NCI-H2171 (cell line): Measurements from ENCODE around the gene GSC2.

Experiments used
- DNase-seq: peaks from one replicate; lab custom pipeline; 2025; lab: John Stamatoyannopoulos, UW

GSC2 gene

DNA sequence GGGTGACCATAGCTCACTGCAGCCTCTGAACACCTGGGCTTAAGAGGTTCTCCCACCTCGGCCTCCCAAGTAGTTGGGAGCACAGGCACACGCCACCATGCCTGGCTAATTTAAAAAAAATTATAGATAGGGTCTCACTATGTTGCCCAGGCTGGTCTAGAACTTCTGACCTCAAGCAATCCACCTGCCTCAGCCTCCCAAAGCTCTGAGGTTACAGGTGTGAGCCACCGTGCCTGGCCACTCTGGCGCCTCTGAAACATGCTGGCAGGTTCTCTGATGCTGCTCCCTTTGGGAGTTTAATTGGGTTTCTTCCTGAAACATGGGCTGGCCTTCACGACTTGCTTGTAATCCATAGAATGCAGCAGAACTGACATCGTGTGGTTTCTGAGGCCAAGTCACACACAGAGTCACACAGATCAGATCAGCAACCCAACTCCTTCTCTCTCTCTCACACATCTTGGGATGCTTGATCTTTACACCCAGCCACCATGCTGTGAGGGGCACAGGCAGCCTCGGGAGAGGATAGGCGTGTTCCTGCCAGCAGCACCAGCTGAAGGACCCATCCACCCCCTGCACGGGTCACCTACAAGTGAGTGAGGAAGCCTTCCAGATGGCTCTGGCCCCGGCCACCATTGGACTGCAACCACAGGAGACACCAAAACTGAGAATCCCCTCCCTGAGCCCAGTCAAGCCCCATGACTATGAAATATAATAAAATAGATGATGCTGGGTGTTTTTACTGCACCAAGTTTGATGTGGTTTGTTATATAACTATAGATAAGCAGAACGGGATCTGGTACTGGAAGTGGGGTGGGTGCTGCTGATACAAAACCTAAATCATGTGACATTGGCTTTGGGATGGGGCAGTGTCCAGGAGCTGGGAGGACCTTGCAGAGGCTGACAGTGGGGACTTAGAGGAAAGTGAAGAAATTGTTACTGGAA lies 3.1 kb upstream of the GSC2 start:
- no peak for DNase-seq

DNA sequence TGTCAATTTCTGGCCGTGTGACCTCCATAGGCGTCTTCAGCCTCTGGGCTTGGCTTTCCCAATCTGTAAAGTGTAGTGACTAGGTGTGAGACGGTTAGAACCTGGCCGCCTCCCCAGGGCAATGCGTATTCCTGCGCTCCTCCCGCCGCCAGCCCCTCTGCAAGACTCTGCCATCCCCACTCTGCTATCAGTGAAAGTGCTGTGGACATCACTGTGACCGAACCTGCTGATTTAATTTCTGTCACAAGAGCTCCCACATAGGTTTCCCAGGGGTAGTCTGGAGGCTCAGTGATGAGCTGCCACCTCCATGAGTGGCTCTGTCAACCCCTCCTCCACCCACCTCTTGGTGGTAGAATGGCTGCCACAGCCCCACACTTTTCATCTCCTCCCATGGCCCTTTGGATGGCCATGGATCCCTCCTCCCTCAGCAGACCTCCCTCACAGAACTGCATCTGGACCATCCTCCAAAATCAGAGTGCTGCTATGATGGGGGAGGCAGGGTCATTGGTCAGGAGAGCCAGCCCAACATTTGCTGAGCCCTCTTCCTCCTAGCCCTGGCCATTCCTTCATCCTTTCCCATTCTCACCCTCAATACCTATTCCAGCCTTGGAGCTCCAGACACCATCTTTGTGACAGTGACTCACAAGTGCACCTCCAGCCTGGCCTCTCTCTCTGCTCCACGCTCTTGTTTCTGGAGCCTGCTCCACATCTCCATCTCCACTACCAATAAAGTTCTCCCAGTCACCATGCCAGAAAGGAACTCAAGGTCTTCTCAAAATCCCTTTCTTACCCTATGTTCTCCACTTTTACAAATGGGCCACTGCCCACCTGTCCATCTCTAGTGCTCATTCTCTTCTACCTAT lies 1.5 kb upstream of the GSC2 start:
- DNase-seq: no peak

DNA sequence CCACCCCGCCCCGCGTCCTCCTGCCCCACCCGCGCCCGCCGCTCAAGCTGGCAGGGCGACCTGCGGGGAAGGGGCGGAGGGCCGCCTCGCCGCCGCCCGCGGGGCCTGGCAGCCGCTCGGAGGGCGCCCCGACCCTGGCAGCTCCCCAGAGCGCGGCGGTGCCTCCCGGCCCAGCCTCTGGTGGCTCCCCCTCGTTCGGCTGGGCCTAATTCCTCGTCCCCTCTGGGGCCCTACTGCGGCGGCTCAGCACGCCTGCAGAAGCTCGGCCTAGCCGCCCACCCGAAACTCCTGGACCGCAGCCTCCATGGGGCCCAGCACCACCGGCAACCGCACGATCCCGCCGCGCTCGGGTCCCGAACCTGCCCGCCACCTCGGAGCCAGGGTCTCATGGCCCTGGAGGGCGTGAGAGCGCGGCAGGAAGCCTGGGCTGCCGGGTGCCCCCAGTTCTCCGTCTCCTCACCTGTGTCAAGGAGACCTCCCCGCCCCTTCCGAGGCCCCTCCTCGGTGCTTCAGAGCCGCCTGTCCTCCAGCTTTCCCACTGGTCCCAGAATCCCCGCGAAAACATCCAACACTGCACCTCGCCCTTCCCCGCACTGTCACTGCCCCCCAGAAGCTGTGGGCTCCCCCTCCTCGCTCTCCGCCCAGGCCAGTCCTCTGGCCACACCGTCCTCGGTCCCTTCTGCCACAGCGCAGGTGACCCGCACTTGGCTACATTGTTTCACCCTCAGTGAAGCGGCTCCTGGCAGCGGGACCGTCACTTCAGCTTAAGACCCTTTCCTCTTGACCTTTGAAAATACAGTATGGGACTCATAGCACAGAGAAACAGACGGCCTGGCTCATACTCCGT lies 613 bp upstream of the GSC2 start:
- DNase-seq: no peak

DNA sequence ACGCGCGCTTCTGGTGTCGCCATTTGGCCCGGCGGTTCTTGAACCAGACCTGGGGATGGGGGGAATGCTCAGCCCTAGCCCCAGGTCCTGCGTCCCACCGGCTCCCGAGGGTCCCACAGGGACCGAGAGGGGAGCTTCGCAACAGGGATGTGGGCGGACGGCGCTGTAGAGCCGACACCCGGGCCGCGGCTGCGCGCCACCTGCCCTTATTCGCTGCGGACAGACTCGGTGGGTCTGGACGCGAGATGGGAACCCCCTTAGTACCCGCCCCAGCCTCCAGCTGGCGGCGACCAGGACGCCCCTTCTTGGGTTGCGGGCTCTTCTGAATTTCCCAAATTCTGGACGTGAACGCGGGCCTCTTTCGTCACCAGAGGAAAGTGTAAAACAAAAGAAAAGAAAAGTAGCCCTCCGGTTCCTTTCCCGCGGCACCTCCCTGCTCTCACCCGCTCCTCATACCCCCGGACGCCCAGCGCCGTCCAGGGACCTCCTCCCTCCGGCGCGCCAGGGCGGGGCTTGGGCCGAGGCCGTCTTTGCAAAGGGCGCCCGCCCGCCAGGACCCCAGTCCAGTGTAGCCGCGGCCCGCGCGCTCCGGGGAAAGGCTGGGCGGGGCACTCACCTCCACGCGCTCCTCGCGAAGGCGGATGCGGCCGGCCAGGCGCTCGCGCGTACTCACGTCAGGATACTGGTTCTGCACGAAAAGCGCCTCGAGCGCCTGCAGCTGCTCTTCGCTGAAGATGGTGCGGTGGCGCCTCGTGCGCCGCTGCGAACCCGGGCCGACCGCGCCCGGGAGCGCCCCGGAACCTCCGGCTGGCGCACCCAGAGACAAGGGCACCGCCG lies 827 bp downstream of the GSC2 start:
- peak; percentile 10 for DNase-seq

DNA sequence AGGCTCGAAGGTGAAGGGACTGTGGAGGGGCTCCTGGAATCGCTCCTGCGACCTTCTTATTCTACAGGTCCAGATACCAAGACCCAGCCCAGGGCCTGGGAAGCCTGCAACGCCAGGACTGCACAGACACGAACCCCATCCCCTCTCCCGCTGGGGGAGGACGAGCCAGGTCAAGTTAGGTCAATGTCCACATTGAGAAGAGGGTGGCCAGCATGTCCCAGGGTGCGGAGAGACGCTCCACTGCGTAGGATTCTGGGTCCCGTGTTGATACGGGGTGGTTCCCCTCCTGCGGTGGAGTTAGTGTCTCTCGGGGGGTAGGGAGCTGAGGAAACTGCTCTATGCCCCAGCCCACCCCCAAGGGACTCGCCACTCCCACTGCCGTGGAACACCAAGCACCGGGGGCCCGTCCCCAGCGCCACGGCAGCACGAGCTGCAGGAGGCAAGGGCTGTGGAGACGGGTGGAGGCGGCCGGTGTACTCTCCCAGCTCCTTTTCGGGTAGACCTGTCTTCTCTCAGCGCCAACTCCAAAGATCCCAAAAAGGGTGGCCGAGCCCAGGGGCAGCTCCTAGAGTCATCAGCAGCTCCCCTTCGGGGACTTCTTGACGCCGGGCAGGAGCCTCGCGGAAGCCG lies 1.6 kb downstream of the GSC2 start:
- DNase-seq: no peak

DNA sequence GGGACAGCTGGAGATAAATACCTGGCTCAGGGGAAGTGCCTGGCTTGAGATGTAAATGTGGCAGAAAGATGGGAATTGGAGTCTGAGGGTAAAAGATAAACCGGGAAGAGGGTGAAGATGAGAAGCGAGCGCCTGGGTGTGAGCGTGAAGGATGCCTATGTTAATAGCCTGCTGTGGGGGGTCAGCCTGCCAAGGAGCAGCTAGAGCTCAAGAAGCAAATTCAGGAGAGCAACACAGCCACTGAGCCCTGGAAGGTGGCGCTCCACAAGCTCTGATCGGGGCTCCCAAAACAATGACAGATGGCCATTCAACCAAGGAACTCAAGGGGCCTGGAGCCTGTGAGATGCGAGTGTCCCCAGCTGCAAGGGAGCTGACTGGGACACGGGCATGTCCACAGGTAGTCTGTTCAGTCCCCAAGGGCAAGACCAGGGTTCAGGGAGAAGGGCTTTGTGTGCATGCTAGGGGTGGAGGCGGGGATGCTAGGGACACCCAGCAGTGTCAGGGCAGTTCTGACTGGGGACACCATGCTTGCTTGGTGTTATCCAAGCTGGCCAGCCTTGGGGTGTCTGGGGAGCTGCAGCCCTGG lies 2.8 kb downstream of the GSC2 start:
- DNase-seq: no peak

DNA sequence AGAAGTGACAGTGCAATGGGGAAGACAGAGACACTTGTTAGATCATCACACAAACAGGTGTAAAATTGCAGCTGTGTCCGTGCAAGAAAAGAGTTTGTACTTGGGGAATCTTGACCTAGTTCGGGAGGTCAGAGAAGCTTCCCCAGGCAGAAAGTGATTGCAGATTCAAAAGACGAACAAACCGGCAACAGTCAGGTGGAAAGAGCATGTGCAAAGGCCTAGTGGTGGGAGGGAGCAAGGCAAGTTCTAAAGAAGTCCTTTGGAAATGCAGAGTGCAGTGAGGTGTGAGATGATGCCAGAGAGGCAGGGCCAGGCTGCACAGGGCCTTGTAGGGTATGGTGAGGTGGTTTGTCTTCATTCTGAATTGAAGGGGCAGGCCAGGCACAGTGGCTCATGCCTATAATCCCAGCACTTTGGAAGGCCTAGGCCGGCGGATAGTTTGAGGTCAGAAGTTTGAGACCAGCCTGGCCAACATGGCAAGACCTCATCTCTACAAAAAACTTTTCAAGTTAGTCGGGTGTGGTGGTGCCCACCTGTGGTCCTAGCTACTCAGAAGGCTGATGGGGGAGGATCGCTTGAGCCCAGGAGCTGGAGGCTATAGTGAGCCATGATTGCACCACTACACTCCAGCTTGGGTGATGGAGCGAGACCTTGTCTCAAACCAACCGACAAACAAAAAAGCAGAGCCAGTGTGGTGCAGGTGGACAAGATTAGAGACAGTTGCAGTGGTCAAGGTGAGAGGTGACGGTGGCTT lies 3.7 kb downstream of the GSC2 start:
- DNase-seq: no peak

DNA sequence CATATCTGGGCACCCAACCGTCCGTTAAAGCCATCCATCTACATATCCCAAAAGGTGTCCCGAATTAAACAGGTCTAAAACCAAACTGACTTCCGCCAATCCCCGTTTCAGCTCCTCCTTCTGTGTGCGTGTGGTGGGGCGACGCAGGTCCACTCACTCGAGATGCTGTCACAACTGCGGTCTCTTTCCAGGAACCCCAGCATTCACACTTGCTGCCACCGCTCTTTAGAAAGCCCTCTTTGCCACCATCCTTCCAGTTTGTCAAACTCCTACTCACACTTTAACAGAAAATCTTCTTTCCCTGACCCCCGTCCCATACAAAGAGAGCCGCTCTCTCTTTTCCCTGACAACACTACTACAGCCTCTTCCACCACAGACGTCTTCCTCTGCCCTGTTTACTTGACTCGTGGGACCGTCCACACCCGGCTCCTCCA lies 6.1 kb downstream of the GSC2 start:
- no peak for DNase-seq

DNA sequence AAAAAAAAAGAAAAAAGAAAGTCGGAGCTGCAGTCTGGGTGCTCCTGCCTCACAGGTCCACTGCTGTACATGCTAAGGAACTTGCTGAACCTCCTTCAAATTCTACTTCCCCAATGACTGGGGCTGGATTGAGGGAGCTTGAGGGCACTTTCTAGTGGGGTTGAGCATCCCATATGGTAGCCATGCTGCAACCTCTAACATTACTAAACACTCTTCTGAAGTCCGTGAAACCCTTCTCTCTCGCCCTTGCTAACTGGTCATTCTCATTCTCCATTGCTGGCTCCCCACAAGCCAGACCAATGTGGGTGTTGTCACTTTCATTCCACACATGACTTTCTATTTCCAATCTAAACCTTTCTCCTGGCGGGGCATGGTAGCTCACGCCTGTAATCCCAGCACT lies 6.9 kb downstream of the GSC2 start:
- DNase-seq: no peak

DNA sequence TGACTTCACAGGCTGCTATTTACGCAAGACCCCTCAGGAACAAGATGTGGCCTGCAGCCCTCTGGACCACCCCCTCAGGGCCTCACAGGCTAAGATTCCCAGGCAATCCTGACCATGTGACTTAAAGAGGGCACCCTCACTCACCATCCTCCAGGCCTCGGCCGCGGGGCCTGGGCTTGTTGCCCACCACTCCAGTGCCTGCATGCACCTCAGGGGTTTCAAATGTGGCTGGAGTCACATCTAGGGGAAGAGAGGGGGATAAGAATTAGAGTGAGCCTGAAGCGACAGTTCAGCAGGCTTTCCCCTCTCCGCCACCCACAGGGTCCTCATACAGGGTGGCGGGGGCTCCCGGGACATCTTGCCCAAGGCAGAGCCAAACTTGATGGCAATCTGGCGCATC lies 7.7 kb downstream of the GSC2 start:
- DNase-seq: no peak

DNA sequence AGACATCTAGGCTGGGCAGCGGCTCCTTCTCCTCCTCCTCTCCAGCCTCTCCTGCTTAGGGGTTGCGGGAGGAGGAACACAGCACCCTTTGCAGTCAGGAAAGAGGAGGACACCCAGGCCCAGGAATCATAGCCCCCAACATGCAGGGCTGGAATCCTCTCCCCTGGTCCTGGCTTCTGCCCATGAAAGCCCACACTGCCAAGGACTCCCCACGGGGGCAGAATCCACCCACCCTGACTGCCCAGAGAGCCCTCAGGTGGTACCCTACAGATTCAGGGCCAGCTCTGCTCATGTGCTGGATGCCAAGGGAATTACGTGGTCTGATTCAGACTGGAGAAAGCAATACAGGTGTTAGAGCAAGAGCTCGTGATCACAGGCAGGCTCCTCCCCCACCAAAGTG lies 10.1 kb downstream of the GSC2 start:
- DNase-seq: no peak

DNA sequence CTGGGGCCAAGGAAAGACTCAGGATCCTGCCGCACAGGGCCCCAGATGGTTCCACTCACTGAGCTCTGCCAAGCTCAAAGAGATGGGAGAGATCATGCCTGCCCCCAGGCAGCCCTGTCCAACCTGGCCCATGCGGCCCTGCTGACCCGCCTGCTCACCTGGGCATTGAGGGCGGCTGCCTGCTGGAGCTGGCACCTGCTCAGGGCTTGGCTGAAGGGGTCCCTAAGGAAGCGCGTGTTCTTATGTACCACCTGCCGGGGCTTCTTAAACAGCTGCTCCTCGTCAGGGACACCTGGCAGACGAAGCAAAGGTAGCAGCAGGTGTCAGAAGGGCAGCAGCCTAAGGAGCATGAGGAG lies 11.1 kb downstream of the GSC2 start:
- peak; percentile 54 for DNase-seq

DNA sequence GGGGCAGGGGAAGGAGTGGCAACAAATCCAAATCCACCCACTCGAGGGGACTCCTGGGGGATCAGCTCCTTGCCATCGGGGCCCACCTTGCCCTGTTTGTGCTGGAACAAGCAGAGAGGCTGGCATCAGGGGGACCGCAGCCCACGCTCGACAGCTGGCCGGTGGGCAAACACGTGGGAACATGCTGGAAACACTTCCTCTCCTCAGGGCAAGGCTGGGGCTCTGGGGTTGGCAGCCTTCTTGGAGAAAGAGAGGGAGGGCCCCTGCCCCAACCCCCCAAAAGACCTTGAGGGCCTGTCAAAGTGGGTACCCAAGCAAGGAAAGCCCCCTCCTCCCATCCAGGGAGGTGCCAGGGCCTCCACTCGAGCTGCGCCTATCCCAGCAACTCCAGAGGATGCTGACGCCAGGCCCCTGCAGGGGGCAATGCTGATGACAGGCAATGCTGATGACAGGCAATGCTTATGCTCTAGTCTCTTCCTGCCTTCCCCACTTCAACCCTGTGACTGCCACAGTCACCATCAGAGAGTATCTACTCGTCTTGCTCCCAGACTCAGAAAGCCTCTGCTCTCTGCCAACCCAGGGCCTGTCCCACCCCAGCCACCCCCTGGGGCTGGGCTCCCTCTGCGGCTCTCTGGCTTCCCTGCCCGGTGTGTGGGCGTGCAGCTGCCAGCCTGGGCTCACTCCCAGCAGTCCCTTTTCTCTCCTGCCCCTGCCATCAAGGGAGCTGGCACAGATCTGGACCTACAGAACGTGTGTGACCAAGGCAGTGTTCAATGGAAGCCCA lies 11.7 kb downstream of the GSC2 start:
- DNase-seq: no peak

DNA sequence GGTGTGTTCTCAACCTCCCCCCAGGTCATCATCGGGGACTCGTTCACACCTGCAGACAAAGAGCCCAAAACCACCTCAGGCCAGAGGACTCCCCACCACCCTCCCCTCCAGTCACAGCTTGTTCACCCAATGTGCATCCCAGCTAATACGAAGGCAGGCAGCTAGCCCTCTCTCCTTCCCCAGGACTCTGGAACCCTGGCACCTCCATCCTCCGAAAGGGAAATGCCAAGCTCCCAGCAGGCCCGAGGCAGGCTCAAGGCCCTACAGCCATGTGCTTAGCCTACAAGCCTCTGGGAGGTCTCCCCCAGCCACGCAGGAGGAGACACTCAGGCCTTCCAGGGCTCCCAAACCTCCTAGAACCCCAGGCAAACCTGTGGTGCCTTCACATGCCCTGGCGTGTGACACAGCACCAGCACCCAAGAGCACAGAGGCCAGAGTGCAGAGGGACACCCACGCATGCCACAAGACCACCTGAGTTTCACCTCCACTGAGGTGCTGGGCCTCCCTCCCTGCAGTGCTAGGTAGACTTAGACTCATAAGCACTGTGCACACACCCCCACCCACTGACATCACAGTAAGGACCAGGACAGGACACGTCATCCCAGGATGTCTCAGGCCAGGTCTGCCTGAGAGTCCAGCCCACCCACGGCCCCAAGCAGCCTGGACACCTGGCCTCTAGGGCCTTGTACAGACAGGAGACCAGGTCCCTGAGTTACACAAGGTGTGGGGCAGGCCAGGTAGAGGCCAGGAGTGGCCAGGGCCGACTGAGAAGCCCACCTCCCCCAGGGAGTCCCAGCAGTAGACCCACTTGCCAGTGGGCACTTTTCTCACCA lies 12.5 kb downstream of the GSC2 start:
- no peak for DNase-seq

DNA sequence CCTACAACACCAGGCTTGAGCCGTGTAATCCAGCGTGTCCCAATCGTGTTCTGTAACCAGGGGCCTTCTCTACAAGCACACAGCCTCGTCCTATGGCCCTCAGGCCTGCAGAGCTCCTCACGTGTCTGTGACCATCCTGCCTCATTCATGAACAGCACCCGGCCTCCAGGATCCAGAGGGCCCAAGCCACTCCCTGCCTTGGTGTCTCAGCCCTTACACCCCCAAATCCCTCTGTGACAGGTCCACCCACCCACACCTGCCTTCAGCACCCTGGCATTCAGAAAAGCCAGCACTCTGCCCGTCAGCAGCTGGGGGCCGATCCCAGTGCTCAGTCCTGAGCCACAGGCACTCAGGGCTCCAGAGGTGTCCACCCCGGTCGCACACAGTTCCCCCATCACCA lies 13.2 kb downstream of the GSC2 start:
- no peak for DNase-seq

DNA sequence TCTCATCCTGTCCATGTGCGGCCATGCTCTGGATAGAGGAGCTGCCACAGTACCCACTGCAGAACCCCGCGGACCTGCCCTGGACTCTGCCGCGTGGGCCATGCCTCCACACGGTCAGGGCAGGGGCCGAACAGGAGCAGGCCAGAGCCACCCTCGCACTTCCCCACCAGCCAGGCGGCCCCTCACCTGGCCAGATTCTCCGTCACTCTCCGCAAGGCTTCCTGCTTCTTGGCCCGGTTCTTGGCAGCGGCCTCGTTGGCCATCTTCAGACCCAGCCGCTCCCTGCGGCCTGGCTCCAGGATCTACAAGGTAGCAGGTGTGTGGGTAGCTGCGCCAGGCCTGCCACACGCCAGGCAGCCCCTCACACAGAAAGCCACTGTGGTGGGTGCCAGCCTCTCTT lies 15.2 kb downstream of the GSC2 start:
- DNase-seq: no peak

DNA sequence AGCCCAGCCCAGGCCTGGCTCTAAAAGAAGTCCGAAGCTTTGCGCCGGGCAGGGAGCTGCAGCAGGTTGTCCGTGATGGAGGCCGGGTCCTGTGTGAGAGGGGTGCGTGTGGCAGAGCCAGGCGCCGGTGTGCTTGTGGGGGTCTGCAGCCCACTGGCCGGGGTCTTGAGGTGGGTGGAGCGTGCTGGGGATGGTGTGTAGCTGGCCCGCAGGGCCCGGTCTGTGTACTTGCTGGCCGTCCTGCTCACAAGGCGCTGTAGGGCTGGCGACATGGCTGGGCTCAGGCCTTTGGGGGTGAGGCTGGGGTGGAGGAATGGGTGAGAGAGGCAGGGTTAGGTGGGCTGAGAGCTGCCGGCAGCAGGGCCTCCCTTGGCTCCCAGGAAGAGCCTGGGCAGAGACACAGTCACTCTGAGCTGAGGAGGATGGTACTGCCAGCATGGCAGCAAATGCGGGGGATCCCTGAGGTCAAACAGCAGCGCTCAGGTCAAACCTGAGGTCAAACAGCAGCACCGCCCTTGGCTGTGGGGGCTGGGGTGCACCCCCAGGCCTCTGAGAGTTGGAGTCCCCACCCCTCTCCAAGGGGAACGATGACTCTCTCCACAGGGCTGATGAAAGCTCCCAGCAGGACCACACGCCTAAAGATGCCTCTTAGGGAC lies 15.8 kb downstream of the GSC2 start:
- DNase-seq: no peak
